ENCODE data around the gene SFT2D1. TPM values are rescaled to one million over a fixed set of nuclear protein-coding genes. Genes with fewer than 3 reads are reported as not detected.

SFT2D1 gene
- polyA plus RNA-seq, 1 donor, result 80.7 TPM

- Histone ChIP-seq H3K9me3 (ENCODE audit: control insufficient read depth, low read depth, low read length) (peaks cover 10% of the 10 kb centered on the region), H3K4me3 (ENCODE audit: low read length) (no peak overlapping the region), H3K27ac (ENCODE audit: low read length) (no peak overlapping the region), H3K4me1 (ENCODE audit: control insufficient read depth, insufficient read depth, low read length) (peaks cover 9% of the 10 kb centered on the region), H3K36me3 (ENCODE audit: control insufficient read depth, insufficient read depth, low read length) (no peaks in the 10 kb centered on the region), H3K27me3 (ENCODE audit: control insufficient read depth, insufficient read depth, low read length) (peaks cover 2% of the 10 kb centered on the region)
- no peak for DNase-seq
- 75% methylated on average over 2 of the region's 12 CpGs for WGBS (ENCODE audit: insufficient coverage, low lambda C conversion rate)
Observed at GRCh38 chr6:166293731-166294584, 48.4 kb downstream of the SFT2D1 start.

- WGBS (ENCODE audit: insufficient coverage, low lambda C conversion rate), result no CpG with 5 or more reads among the region's 14 CpGs
- H3K9me3 ChIP-seq (ENCODE audit: control insufficient read depth, low read depth, low read length), result no peaks in the 10 kb centered on the region
- peaks cover 5% of the 10 kb centered on the region for H3K4me1 ChIP-seq (ENCODE audit: control insufficient read depth, insufficient read depth, low read length)
- DNase-seq, result no peak
- peaks cover 10% of the 10 kb centered on the region for H3K27me3 ChIP-seq (ENCODE audit: control insufficient read depth, insufficient read depth, low read length)
- H3K4me3 ChIP-seq (ENCODE audit: low read length), result no peak overlapping the region
- no peak overlapping the region for H3K27ac ChIP-seq (ENCODE audit: low read length)
- no peaks in the 10 kb centered on the region for H3K36me3 ChIP-seq (ENCODE audit: control insufficient read depth, insufficient read depth, low read length)
Observed at GRCh38 chr6:166289207-166290060, 52.9 kb downstream of the SFT2D1 start.

- no peaks in the 10 kb centered on the region for H3K4me1 ChIP-seq (ENCODE audit: control insufficient read depth, insufficient read depth, low read length)
- H3K9me3 ChIP-seq (ENCODE audit: control insufficient read depth, low read depth, low read length), result no peaks in the 10 kb centered on the region
- H3K27me3 ChIP-seq (ENCODE audit: control insufficient read depth, insufficient read depth, low read length), result peaks cover 23% of the 10 kb centered on the region
- H3K36me3 ChIP-seq (ENCODE audit: control insufficient read depth, insufficient read depth, low read length), result no peaks in the 10 kb centered on the region
- H3K4me3 ChIP-seq (ENCODE audit: low read length), result no peak overlapping the region
- DNase-seq, result peak in 1 of 2 donors; percentile 20
- no CpG with 5 or more reads among the region's 8 CpGs for WGBS (ENCODE audit: insufficient coverage, low lambda C conversion rate)
- H3K27ac ChIP-seq (ENCODE audit: low read length), result no peak overlapping the region
Observed at GRCh38 chr6:166286839-166287271, 55.5 kb downstream of the SFT2D1 start.

- Histone ChIP-seq H3K4me3 (ENCODE audit: low read length) (no peak overlapping the region), H3K9me3 (ENCODE audit: control insufficient read depth, low read depth, low read length) (no peaks in the 10 kb centered on the region), H3K4me1 (ENCODE audit: control insufficient read depth, insufficient read depth, low read length) (no peaks in the 10 kb centered on the region), H3K27ac (ENCODE audit: low read length) (no peak overlapping the region), H3K27me3 (ENCODE audit: control insufficient read depth, insufficient read depth, low read length) (peaks cover 32% of the 10 kb centered on the region), H3K36me3 (ENCODE audit: control insufficient read depth, insufficient read depth, low read length) (no peaks in the 10 kb centered on the region)
- DNase-seq, result no peak
- WGBS (ENCODE audit: insufficient coverage, low lambda C conversion rate), result no CpG with 5 or more reads among the region's 6 CpGs
Observed at GRCh38 chr6:166285233-166285632, 57.1 kb downstream of the SFT2D1 start.

GRCh38 chr6:166284640-166285039 is 57.7 kb downstream of the SFT2D1 start:
- H3K27ac ChIP-seq (ENCODE audit: low read length), result no peak overlapping the region
- no peak overlapping the region for H3K4me3 ChIP-seq (ENCODE audit: low read length)
- H3K36me3 ChIP-seq (ENCODE audit: control insufficient read depth, insufficient read depth, low read length), result no peaks in the 10 kb centered on the region
- H3K9me3 ChIP-seq (ENCODE audit: control insufficient read depth, low read depth, low read length), result no peaks in the 10 kb centered on the region
- no CpG with 5 or more reads among the region's 6 CpGs for WGBS (ENCODE audit: insufficient coverage, low lambda C conversion rate)
- DNase-seq, result no peak
- peaks cover 33% of the 10 kb centered on the region for H3K27me3 ChIP-seq (ENCODE audit: control insufficient read depth, insufficient read depth, low read length)
- H3K4me1 ChIP-seq (ENCODE audit: control insufficient read depth, insufficient read depth, low read length), result no peaks in the 10 kb centered on the region

- 50% methylated on average over 2 of the region's 11 CpGs for WGBS (ENCODE audit: insufficient coverage, low lambda C conversion rate)
- DNase-seq, result no peak
Observed at GRCh38 chr6:166282394-166283032, 59.8 kb downstream of the SFT2D1 start.

GRCh38 chr6:166281104-166281503 is 61.2 kb downstream of the SFT2D1 start:
- no CpG with 5 or more reads among the region's 9 CpGs for WGBS (ENCODE audit: insufficient coverage, low lambda C conversion rate)

More at GRCh38 chr6:166282394-166283032, 59.8 kb downstream of the SFT2D1 start:
- no peaks in the 10 kb centered on the region for H3K36me3 ChIP-seq (ENCODE audit: control insufficient read depth, insufficient read depth, low read length)
- H3K9me3 ChIP-seq (ENCODE audit: control insufficient read depth, low read depth, low read length), result no peaks in the 10 kb centered on the region
- peaks cover 31% of the 10 kb centered on the region for H3K27me3 ChIP-seq (ENCODE audit: control insufficient read depth, insufficient read depth, low read length)
- H3K4me1 ChIP-seq (ENCODE audit: control insufficient read depth, insufficient read depth, low read length), result no peaks in the 10 kb centered on the region
- H3K27ac ChIP-seq (ENCODE audit: low read length), result no peak overlapping the region
- no peak overlapping the region for H3K4me3 ChIP-seq (ENCODE audit: low read length)

GRCh38 chr6:166279393-166279679 is 63.0 kb downstream of the SFT2D1 start:
- Histone ChIP-seq H3K4me1 (ENCODE audit: control insufficient read depth, insufficient read depth, low read length) (no peaks in the 10 kb centered on the region), H3K27me3 (ENCODE audit: control insufficient read depth, insufficient read depth, low read length) (peaks cover 31% of the 10 kb centered on the region), H3K4me3 (ENCODE audit: low read length) (no peak overlapping the region), H3K27ac (ENCODE audit: low read length) (no peak overlapping the region), H3K36me3 (ENCODE audit: control insufficient read depth, insufficient read depth, low read length) (no peaks in the 10 kb centered on the region), H3K9me3 (ENCODE audit: control insufficient read depth, low read depth, low read length) (no peaks in the 10 kb centered on the region)
- DNase-seq, result no peak
- WGBS (ENCODE audit: insufficient coverage, low lambda C conversion rate), result no CpG with 5 or more reads among the region's 1 CpG

More at GRCh38 chr6:166281104-166281503, 61.2 kb downstream of the SFT2D1 start:
- Histone ChIP-seq H3K4me1 (ENCODE audit: control insufficient read depth, insufficient read depth, low read length) (no peaks in the 10 kb centered on the region), H3K9me3 (ENCODE audit: control insufficient read depth, low read depth, low read length) (no peaks in the 10 kb centered on the region), H3K36me3 (ENCODE audit: control insufficient read depth, insufficient read depth, low read length) (no peaks in the 10 kb centered on the region), H3K27me3 (ENCODE audit: control insufficient read depth, insufficient read depth, low read length) (peaks cover 34% of the 10 kb centered on the region), H3K4me3 (ENCODE audit: low read length) (no peak overlapping the region), H3K27ac (ENCODE audit: low read length) (no peak overlapping the region)
- no peak for DNase-seq

- no peak overlapping the region for H3K27ac ChIP-seq (ENCODE audit: low read length)
- H3K4me1 ChIP-seq (ENCODE audit: control insufficient read depth, insufficient read depth, low read length), result no peaks in the 10 kb centered on the region
- H3K4me3 ChIP-seq (ENCODE audit: low read length), result no peak overlapping the region
- WGBS (ENCODE audit: insufficient coverage, low lambda C conversion rate), result 100% methylated on average over 1 of the region's 8 CpGs
- H3K36me3 ChIP-seq (ENCODE audit: control insufficient read depth, insufficient read depth, low read length), result no peaks in the 10 kb centered on the region
- H3K9me3 ChIP-seq (ENCODE audit: control insufficient read depth, low read depth, low read length), result no peaks in the 10 kb centered on the region
- DNase-seq, result no peak
- peaks cover 25% of the 10 kb centered on the region for H3K27me3 ChIP-seq (ENCODE audit: control insufficient read depth, insufficient read depth, low read length)
Observed at GRCh38 chr6:166278579-166279392, 63.6 kb downstream of the SFT2D1 start.
